ENCODE measurements around the gene RAP1GAP2. TPM values are rescaled to one million over a fixed set of nuclear protein-coding genes. Genes with fewer than 3 reads are reported as not detected.

The RAP1GAP2 gene
- total RNA-seq, 4 donors from 2014 or later: 30.6 to 60.2 (median 41.9) TPM

DNA sequence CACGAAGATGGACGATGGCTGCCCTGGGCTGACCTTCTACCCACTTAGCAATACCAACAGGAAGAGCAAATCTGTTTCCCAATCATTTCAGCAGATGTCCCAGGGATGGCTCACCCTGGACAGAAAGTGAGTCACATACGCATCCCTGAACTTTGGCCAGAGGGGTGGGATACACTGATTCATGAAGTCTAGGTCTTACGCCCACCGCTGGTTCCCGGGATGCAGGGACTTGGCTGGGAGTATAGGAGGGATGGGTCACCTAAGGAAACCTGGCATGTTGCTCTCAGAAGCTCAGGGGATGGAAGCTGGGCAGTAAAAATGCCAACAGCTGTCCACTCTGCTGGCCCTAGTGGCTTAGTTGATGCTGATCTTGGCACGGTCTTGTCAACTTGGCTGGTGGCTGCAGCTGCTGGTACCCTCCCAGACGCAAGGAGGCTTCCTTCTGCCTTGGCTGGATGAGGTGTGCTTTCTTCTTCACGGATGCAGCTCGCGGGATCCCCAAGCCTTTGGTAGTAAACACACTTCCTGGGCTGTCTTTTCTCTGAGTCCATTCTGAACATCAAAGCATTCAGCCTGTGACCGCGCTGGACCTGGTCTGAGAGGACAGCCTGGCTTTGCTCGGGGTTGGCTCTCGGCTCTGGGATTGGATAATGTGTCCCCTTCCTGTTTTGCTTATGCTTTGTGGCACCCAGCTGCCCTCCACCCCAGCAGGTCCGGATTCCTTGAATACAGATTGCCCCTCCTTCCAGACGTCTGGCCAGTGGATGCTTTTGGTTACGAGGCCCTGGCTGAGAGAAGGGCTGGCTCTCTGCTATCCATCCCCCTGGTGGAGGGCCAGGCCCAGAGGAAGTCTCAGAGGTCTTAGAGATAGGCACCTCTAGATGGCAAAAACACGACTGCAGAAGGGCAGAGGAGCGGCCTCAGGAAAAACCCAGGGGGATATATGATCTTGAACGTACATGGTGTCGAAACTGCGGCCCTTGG, 71.5 kb downstream of the RAP1GAP2 start:
- Histone ChIP-seq H3K4me3 (no peak overlapping the region), H3K27me3 (no peaks in the 10 kb centered on the region), H3K27ac (no peak overlapping the region), H3K4me1 (no peaks in the 10 kb centered on the region), H3K9me3 (no peaks in the 10 kb centered on the region), H3K36me3 (no peaks in the 10 kb centered on the region)
- TF ChIP-seq POLR2A (IDR thresholded peaks at IDR 0.05): no peak
- TF ChIP-seq, protein P1, sequence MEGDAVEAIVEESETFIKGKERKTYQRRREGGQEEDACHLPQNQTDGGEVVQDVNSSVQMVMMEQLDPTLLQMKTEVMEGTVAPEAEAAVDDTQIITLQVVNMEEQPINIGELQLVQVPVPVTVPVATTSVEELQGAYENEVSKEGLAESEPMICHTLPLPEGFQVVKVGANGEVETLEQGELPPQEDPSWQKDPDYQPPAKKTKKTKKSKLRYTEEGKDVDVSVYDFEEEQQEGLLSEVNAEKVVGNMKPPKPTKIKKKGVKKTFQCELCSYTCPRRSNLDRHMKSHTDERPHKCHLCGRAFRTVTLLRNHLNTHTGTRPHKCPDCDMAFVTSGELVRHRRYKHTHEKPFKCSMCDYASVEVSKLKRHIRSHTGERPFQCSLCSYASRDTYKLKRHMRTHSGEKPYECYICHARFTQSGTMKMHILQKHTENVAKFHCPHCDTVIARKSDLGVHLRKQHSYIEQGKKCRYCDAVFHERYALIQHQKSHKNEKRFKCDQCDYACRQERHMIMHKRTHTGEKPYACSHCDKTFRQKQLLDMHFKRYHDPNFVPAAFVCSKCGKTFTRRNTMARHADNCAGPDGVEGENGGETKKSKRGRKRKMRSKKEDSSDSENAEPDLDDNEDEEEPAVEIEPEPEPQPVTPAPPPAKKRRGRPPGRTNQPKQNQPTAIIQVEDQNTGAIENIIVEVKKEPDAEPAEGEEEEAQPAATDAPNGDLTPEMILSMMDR (IDR thresholded peaks at IDR 0.05): no peak
- no peak for DNase-seq

DNA sequence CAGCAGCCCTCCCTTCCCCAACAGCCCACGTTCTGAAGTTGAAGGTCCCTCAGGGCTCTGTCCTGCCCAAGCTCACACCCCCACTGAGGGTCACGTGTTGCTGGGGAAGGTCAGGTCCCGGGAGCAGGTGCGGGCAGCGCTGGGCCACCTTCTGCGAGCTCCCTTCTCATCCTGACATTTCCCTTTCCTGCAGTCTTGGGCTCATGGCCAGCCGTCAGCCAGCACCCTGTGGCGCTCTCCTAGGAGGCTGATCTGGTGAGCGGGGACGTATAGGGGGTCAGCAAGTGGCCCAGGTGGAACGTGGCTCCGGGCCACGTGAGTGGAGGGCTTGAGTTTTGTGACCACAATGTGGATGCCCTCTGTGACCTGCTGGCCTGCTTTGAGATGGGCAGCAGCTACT, 73.4 kb downstream of the RAP1GAP2 start:
- H3K27ac ChIP-seq: no peak overlapping the region
- no peak for DNase-seq
- H3K9me3 ChIP-seq: no peaks in the 10 kb centered on the region
- no peak overlapping the region for H3K4me3 ChIP-seq
- H3K36me3 ChIP-seq: no peaks in the 10 kb centered on the region
- H3K27me3 ChIP-seq: no peaks in the 10 kb centered on the region
- no peak for TF ChIP-seq POLR2A (IDR thresholded peaks at IDR 0.05)
- TF ChIP-seq, protein P1 (IDR thresholded peaks at IDR 0.05): no peak
- H3K4me1 ChIP-seq: no peaks in the 10 kb centered on the region

DNA sequence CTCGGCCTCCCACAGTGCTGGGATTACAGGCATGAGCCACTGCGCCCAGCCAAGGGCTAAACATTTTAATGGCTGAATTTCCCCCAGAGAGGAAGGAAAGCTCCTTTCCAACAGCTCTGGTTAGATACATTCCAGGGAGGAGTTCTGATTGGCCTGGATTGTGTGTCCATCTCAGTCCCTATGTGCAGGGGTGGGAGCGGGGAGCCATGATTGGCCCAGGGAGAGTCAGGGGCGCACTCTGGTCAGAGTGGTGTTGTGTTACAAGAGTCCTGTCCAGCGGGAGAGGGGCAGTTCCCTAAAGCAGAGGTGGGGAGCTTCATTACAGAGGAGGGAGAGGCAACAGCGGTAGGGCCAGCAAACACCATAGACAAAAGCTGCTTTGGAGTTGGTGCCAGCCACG, 75.0 kb downstream of the RAP1GAP2 start:
- H3K9me3 ChIP-seq: no peaks in the 10 kb centered on the region
- TF ChIP-seq POLR2A (IDR thresholded peaks at IDR 0.05): no peak
- TF ChIP-seq, protein P1 (IDR thresholded peaks at IDR 0.05): no peak
- no peak overlapping the region for H3K4me3 ChIP-seq
- DNase-seq: no peak
- H3K4me1 ChIP-seq: no peaks in the 10 kb centered on the region
- H3K27me3 ChIP-seq: no peaks in the 10 kb centered on the region
- H3K36me3 ChIP-seq: no peaks in the 10 kb centered on the region
- H3K27ac ChIP-seq: no peak overlapping the region

DNA sequence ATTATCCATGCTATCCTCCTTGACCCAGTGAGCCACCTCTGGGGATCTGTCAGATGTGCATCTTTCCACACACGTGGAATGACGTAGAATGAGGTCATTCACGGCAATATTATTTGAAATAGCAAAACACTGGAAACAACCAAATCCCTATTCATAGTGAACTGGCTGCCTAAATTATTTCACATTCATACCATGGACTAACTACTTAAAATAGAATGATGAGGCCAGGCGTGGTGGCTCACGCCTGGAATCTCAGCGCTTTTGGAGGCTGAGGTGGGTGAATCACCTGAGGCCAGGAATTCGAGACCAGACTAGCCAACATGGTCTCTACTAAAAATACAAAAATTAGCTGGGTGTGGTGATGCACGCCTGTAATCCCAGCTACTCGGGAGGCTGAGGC, 75.5 kb downstream of the RAP1GAP2 start:
- no peaks in the 10 kb centered on the region for H3K36me3 ChIP-seq
- DNase-seq: no peak
- no peaks in the 10 kb centered on the region for H3K4me1 ChIP-seq
- no peak overlapping the region for H3K4me3 ChIP-seq
- no peak overlapping the region for H3K27ac ChIP-seq
- TF ChIP-seq, protein P1 (IDR thresholded peaks at IDR 0.05): no peak
- TF ChIP-seq POLR2A (IDR thresholded peaks at IDR 0.05): no peak
- no peaks in the 10 kb centered on the region for H3K9me3 ChIP-seq
- no peaks in the 10 kb centered on the region for H3K27me3 ChIP-seq

DNA sequence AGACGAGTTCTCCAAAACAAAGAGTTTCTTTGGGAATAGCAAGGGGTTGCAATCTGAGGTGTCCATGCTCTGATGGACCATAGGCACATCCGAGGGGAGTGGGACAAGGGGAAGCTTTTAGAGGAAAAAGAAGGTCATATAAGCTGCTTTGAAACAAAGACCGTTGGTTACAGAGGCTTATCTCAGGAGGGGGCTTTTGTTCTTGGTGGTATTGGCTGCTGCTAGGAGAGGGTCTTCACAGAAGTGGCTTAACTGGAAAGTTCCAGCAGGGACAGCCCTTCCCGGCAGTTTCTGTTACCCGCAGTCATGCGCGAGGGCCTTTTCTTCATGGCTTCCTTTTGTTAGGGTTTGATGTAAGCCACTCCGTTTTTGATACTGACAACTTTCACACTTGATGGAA, 76.0 kb downstream of the RAP1GAP2 start:
- no peaks in the 10 kb centered on the region for H3K9me3 ChIP-seq
- H3K4me1 ChIP-seq: no peaks in the 10 kb centered on the region
- no peaks in the 10 kb centered on the region for H3K36me3 ChIP-seq
- H3K27ac ChIP-seq: no peak overlapping the region
- H3K27me3 ChIP-seq: no peaks in the 10 kb centered on the region
- DNase-seq: no peak
- TF ChIP-seq, protein P1 (IDR thresholded peaks at IDR 0.05): no peak
- no peak for TF ChIP-seq POLR2A (IDR thresholded peaks at IDR 0.05)
- no peak overlapping the region for H3K4me3 ChIP-seq

Measured in Peyer's patch (tissue), 4 donors.